HL-60/S4 (cell line): ENCODE measurements around the gene WDR76.

Experiments
- in situ Hi-C: fragments of 300-500 bp; cut with MboI; formaldehyde crosslinking; loops from 2 replicates; pipeline ENCODE4 v1.14.3; 2022; ENCODE audit warnings: low sequenced_read_pairs

WDR76 gene

DNA sequence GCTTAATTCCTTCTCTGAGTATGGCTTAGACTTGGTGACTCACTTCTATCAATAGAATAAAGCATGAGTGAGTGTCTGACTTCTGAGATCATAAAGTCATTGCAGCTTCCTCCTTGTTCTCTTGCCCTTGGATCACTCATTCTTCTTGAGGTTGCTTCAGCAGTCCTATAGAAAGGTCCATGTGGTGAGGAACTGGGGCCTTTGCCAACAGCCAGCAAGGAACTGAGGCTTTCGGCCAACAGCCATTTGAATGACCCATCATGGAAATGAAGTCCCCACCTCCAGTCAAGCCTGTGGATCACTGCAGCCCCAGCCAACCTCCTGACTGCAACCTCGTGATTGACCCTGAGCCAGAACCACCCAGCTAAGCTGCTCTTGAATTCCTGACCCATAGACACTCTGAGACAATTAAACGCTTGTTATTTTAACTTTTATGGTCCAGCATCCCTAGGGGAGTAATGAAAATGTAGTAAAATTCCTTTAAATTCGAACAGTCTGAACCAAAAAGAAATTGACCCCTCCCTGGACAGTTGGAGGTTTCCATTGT is 84.5 kb downstream of the WDR76 start:
- in situ Hi-C loops = no loop called here

DNA sequence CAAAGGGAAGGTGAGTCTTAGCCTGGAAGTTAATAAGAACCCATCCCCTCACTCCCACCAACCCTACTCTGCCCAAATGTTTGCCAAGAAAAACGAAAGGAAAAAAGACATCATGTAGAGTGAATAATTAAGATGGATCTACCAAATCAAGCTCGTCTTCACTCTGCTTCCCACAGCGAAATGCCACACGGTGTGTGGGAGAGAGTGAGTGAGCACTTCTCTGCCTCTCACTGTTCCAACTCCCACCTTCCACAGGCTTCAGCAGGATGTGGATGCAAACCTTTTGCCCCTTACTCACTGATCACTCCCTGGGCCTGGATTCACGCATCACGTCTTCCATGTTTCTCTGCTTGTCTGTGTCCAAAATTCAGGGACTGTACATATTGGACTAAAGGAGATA is 85.4 kb downstream of the WDR76 start:
- in situ Hi-C loops = no loop called here

DNA sequence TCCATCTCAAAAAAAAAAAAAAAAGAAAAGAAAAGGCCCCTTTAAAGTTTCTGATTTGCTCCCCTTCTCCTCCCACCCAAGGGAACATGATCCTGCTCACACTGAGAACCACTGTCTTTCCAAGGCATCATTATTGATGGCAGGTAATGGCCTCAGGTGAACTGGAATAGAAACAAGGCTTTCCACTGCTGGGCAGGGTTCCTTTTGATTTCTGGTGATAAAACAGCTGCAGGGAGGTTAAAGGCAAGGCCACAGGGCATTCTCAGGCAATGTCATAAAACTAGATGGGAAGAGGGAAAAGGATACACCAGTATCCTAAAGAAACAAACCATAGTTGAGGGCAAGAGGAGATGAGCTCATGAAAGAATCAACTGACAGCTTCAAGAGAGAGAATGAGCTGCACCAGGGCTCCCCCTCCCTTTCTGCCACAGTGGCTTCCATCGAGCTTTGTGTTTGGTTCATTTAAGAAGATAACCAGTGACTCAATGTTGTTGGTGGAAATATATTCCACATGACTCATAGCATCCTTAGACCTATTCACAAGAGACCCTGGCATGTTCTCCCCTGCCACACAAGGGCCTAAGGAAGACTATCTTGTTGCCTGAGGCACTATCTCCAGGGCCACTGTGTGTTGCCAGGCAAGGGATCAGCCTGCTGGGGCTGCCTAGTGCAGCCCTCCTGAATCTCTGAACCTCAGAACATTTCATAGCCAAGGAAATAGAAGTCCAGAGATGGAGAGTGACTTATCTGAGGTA is 86.4 kb downstream of the WDR76 start:
- in situ Hi-C loops = no loop called here

DNA sequence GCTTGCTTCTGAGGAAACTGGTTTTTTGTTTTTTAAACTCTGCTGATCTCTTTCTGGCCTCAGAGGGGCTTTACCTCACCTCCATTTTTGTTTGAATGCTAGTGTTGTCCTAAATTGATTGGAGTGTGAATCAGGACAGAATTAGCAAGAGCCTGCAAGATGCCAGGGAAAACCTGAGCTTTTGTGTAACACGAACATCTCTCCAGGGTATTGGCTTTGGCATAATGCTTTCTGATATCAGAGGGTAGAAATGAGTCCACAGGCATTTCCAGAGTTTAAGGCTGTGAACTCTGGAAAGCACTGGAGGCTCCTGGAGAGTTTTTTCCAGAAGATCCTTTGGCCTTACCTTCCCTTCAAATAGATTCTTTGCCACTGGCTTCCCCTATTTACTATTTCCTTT is 87.1 kb downstream of the WDR76 start:
- in situ Hi-C loops = no loop called here

DNA sequence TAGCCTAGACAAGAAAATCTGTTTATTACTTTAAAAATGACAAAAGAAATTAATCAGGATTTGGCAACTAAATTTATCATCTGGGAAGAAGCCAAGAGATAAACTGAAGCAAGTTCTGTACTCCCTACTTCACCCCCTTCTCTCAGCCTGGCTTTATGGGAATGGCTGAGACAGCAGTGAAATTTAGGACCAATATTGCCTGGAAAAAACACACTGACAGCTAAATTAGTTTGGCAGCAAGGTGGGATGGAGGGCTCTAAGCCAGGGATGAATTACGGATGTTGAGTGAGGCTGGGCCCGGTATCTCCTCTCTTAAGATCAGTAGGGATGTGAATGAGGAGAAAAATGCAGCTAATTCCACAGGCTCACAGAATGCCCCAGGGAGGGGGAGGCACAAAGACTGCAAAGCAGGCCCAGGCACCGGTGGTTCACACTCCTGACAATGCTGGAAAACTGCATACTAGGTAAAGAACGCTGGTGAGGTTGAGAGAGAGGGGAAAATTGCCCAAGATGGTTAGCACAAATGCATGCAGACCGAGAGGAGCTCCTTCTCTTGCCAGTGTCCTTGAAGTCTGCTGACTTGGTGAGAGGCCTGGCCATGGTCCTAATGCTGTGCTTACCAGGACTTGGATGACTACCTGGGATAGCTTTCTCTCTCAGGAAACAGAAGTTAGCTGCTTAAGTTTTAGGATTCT is 89.0 kb downstream of the WDR76 start:
- in situ Hi-C loops = no loop called here

DNA sequence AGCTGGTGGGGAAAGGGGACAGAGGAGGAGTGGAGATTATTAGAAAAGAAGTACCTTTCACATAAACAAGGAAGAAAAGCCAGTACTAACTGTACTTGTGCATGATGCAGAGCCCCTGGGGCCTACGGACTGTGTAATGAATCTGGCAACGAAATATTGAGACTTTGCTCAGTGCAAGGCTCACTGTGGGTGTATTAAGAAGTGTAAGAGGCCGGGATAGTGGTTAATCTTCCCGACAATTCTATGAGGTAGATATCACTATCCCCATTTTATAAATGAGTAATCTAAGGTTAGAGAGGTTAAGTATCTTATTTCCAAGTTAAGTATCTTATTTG is 89.5 kb downstream of the WDR76 start:
- in situ Hi-C loops = no loop called here
